SK-N-SH treated with all-trans-retinoic acid at 6 μM for 48 hours (cell line): ENCODE measurements around the gene GRK4.
A peak's percentile ranks its signal among the peaks of the same experiment; 100 is the strongest.
"Not testable (repeated sequence)": the region's sequence is repeated elsewhere in the genome, so short reads cannot be mapped to it uniquely, and the experiment has no call there.

Experiments used
- ATAC-seq: fragments of 200-7000 bp; cut with Tn5 transposase; 3 replicates; pipeline ENCODE4 v1.9.1; 2020; ENCODE audit warnings: mild to moderate bottlenecking, moderate library complexity
- ARNTL ChIP-seq: fragments of 450-650 bp; formaldehyde crosslinking; IDR thresholded peaks from 2 replicates; pipeline ENCODE4 v1.5.0; 2020; ENCODE audit warnings: low read depth, mild to moderate bottlenecking, moderate library complexity, borderline replicate concordance
- BACH2 ChIP-seq: fragments of 250-450 bp; sonication (Bioruptor Pico); IDR thresholded peaks from 2 replicates; pipeline ENCODE4 v1.9.0; 2021; ENCODE audit warnings: mild to moderate bottlenecking, borderline replicate concordance
- CREB5 ChIP-seq: fragments of 250-450 bp; sonication (Bioruptor Pico); IDR thresholded peaks from 2 replicates; pipeline ENCODE4 v1.5.1; 2020; ENCODE audit warnings: low read depth, mild to moderate bottlenecking, moderate library complexity
- CSDC2 ChIP-seq: fragments of 250-450 bp; sonication (Bioruptor Pico); IDR thresholded peaks from 2 replicates; pipeline ENCODE4 v1.5.0; 2020; ENCODE audit warnings: mild to moderate bottlenecking, moderate library complexity
- CSRNP3 ChIP-seq: fragments of 250-450 bp; sonication (Bioruptor Pico); IDR thresholded peaks from 2 replicates; pipeline ENCODE4 v1.5.1; 2021; ENCODE audit warnings: mild to moderate bottlenecking, moderate library complexity
- ESRRG ChIP-seq: fragments of 250-450 bp; sonication (Bioruptor Pico); IDR thresholded peaks from 2 replicates; pipeline ENCODE4 v1.6.1; 2021; ENCODE audit warnings: mild to moderate bottlenecking
- GLIS3 ChIP-seq: fragments of 250-450 bp; sonication (Bioruptor Pico); IDR thresholded peaks from 2 replicates; pipeline ENCODE4 v1.5.0; 2020; ENCODE audit warnings: mild to moderate bottlenecking, moderate library complexity
- OSR1 ChIP-seq: fragments of 250-450 bp; sonication (Bioruptor Pico); IDR thresholded peaks from 2 replicates; pipeline ENCODE4 v1.8.0; 2022; ENCODE audit warnings: moderate library complexity, mild to moderate bottlenecking, inconsistent platforms
- PPARA ChIP-seq: fragments of 250-450 bp; sonication (Bioruptor Pico); IDR thresholded peaks from 2 replicates; pipeline ENCODE4 v1.5.0; 2020; ENCODE audit warnings: mild to moderate bottlenecking, borderline replicate concordance
- RARB ChIP-seq: fragments of 250-450 bp; sonication (Bioruptor Pico); IDR thresholded peaks from 2 replicates; pipeline ENCODE4 v1.8.0; 2021; ENCODE audit warnings: mild to moderate bottlenecking, moderate library complexity
- SNAI2 ChIP-seq: fragments of 250-450 bp; sonication (Bioruptor Pico); IDR thresholded peaks from 2 replicates; pipeline ENCODE4 v1.5.0; 2020; ENCODE audit warnings: mild to moderate bottlenecking, moderate library complexity
- TOX ChIP-seq: fragments of 250-450 bp; sonication (Bioruptor Pico); IDR thresholded peaks from 2 replicates; pipeline ENCODE4 v1.8.0; 2021; ENCODE audit warnings: mild to moderate bottlenecking, moderate library complexity, borderline replicate concordance
- TSHZ2 ChIP-seq: fragments of 250-450 bp; sonication (Bioruptor Pico); IDR thresholded peaks from 2 replicates; pipeline ENCODE4 v1.5.0; 2020; ENCODE audit warnings: mild to moderate bottlenecking, moderate library complexity
- ZC3H10 ChIP-seq: fragments of 250-450 bp; sonication (Bioruptor Pico); IDR thresholded peaks from 2 replicates; pipeline ENCODE4 v1.5.1; 2021; ENCODE audit warnings: mild to moderate bottlenecking, moderate library complexity
- ZFP3 ChIP-seq: fragments of 250-450 bp; sonication (Bioruptor Pico); IDR thresholded peaks from 2 replicates; pipeline ENCODE4 v1.5.0; 2020; ENCODE audit warnings: mild to moderate bottlenecking, moderate library complexity
- ZFP30 ChIP-seq: fragments of 450-650 bp; formaldehyde crosslinking; IDR thresholded peaks from 2 replicates; pipeline ENCODE4 v1.5.0; 2022; ENCODE audit warnings: mild to moderate bottlenecking, moderate library complexity
- ZNF565 ChIP-seq: fragments of 450-650 bp; formaldehyde crosslinking; conservative IDR thresholded peaks from 2 replicates; pipeline ENCODE4 v1.5.0; 2020; ENCODE audit warnings: low read depth, mild to moderate bottlenecking, moderate library complexity

Gene GRK4

GRCh38 chr4:2971275-2971674 is 7.9 kb downstream of the GRK4 start (continued):
- TF ChIP-seq ZNF565 (CRISPR knock-in tag) (no peak), ZFP3 (CRISPR knock-in tag) (no peak), CREB5 (CRISPR knock-in tag) (no peak), SNAI2 (no peak), ZC3H10 (CRISPR knock-in tag) (no peak), TSHZ2 (CRISPR knock-in tag) (no peak)

- TF ChIP-seq CSRNP3 (CRISPR knock-in tag) (no peak), ZFP30 (no peak), ESRRG (CRISPR knock-in tag) (no peak), PPARA (CRISPR knock-in tag) (no peak), CSDC2 (CRISPR knock-in tag) (no peak), ZFP3 (CRISPR knock-in tag) (no peak), SNAI2 (no peak), RARB (no peak)
- TF ChIP-seq, all 23 proteins: peak for 0
- peak; percentile 65 for ATAC-seq
Measured at GRCh38 chr4:2977211-2978088, 14.1 kb downstream of the GRK4 start.

GRCh38 chr4:2981256-2981819 is 18.0 kb downstream of the GRK4 start:
- no peak for ATAC-seq
- TF ChIP-seq PPARA (CRISPR knock-in tag) (no peak), TSHZ2 (CRISPR knock-in tag) (no peak), ARNTL (CRISPR knock-in tag) (no peak), RARB (no peak), OSR1 (CRISPR knock-in tag) (no peak), CSRNP3 (CRISPR knock-in tag) (no peak)
- TF ChIP-seq, all 23 proteins: peak for 0

GRCh38 chr4:2982012-2982411 is 18.6 kb downstream of the GRK4 start:
- no peak for ATAC-seq
- TF ChIP-seq RARB (no peak), ESRRG (CRISPR knock-in tag) (no peak), ARNTL (CRISPR knock-in tag) (no peak), CSRNP3 (CRISPR knock-in tag) (no peak), PPARA (CRISPR knock-in tag) (no peak), ZNF565 (CRISPR knock-in tag) (no peak), TOX (CRISPR knock-in tag) (no peak), CSDC2 (CRISPR knock-in tag) (no peak), GLIS3 (CRISPR knock-in tag) (no peak), BACH2 (CRISPR knock-in tag) (no peak)
- TF ChIP-seq, all 23 proteins: peak for 0

GRCh38 chr4:2983715-2984114 is 20.3 kb downstream of the GRK4 start:
- ATAC-seq: not testable (repeated sequence)
